Fibroblast of pulmonary artery (primary cell): ENCODE measurements around the gene GIGYF1.

Experiments
- DNase-seq: peaks from one replicate; pipeline ENCODE4 v3.0.0-alpha.2; 2010; ENCODE audit warnings: low read depth
- H3K4me3 ChIP-seq: replicated peaks from 2 replicates; pipeline ENCODE4 v1.5.1; 2011; ENCODE audit warnings: low read depth, mild to moderate bottlenecking, control low read depth, low read length, moderate library complexity
- TF ChIP-seq, protein P1 (sequence below): IDR thresholded peaks from 2 replicates; pipeline ENCODE4 v1.5.1; 2011; ENCODE audit warnings: mild to moderate bottlenecking, control low read depth, low read length, inconsistent platforms; ENCODE audit errors: missing control alignments

Gene GIGYF1

DNA sequence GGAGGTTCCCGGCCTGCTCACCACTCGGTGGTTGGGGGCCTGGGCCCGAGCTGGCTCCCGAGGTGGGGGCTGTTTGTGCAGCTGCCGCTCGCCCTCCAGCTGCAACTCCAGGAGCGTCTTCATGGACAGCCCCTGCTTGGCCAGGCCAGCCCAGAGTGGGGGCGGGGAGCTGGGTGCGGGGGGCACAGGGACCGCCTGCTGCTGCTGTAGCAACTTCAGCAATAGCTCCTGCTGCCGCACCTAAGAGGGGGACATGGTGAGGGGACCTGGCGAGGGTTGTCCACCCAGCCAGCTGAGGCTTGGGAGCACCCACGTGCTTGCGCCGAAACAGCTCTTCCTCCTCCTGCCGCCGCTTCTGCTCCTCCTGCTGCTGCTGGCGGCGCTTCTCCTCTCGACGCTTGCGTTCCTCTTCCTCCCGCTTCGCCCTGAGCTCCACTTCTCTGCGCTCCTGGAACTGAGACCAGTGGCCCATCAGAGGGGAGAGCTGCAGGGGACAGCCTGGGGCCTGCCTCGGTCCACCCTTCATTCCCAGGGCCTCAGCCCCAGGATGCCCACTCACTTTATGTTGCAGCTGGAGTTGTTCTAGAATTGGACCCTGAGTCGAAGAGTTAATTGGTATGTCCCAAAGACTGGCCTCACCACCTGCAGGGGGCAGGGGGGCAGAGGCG is 10.9 kb downstream of the GIGYF1 start:
- DNase-seq, result no peak
- no peak overlapping the region for H3K4me3 ChIP-seq
- TF ChIP-seq, protein P1, sequence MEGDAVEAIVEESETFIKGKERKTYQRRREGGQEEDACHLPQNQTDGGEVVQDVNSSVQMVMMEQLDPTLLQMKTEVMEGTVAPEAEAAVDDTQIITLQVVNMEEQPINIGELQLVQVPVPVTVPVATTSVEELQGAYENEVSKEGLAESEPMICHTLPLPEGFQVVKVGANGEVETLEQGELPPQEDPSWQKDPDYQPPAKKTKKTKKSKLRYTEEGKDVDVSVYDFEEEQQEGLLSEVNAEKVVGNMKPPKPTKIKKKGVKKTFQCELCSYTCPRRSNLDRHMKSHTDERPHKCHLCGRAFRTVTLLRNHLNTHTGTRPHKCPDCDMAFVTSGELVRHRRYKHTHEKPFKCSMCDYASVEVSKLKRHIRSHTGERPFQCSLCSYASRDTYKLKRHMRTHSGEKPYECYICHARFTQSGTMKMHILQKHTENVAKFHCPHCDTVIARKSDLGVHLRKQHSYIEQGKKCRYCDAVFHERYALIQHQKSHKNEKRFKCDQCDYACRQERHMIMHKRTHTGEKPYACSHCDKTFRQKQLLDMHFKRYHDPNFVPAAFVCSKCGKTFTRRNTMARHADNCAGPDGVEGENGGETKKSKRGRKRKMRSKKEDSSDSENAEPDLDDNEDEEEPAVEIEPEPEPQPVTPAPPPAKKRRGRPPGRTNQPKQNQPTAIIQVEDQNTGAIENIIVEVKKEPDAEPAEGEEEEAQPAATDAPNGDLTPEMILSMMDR, result no peak

DNA sequence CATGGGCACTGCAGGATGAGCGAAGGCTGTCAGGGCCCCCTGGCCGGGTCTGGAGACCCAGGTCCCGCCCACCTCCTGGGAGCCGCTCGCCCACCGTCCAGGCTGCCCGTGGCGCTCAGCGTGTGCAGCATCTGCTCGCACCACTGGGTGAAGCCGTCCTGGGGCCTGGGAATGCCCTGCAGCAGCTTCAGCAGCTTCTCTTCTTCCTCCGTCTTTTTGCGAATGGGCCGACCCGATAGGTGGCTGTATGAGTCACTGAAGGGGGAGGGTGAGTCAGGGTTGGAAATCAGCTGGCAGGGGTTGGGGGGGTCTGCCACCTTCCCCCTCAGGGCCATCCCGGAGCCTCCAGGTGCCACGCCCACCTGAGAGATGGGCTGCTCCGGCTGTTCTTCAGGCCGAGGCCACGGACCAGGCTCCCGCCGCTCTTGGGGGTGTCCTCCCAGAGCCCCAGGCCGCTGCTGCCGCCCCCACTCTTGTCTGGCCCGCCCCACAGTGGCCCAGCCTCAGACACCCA is 11.8 kb downstream of the GIGYF1 start:
- DNase-seq, result no peak
- H3K4me3 ChIP-seq, result no peak overlapping the region

DNA sequence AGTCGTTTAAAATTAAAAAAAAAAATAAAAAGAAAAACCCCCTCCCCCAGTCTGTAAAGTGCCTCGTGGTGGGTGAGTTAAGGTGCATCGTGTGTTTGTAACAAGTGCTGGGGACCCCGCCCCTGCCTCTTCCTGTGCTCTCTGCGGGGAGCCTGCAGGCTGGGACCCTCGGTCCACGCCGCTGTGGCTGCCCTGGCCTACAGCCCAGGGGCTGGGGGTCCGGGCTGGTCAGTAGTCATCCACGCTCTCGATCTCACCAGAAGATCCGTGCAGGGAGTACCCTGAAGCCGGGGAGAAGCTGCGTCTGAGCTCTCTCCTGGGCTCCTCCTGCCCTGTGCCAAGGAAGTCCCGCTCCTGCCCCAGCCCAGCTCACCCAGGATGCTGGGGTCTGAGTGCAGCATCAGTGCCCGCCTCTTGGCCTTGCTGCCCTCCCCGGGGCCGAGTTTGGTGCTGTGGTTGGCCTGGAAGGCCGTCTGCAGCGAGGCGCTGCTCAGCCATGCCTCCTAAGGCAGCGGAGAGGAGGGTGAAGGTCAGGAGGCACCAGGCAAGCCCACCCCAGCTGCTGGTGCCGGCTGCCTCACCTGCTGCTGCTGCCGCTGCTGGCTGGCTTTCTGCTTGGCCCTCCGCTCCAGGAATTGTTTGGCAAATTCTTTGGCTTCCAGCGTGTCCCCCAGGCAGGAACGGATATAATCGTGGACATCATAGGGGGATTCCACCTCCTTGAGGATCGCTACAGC is 12.4 kb downstream of the GIGYF1 start:
- TF ChIP-seq, protein P1, result no peak
- DNase-seq, result no peak
- H3K4me3 ChIP-seq, result no peak overlapping the region

More for the DNA sequence above, 11.8 kb downstream of the GIGYF1 start:
- TF ChIP-seq, protein P1, result no peak

DNA sequence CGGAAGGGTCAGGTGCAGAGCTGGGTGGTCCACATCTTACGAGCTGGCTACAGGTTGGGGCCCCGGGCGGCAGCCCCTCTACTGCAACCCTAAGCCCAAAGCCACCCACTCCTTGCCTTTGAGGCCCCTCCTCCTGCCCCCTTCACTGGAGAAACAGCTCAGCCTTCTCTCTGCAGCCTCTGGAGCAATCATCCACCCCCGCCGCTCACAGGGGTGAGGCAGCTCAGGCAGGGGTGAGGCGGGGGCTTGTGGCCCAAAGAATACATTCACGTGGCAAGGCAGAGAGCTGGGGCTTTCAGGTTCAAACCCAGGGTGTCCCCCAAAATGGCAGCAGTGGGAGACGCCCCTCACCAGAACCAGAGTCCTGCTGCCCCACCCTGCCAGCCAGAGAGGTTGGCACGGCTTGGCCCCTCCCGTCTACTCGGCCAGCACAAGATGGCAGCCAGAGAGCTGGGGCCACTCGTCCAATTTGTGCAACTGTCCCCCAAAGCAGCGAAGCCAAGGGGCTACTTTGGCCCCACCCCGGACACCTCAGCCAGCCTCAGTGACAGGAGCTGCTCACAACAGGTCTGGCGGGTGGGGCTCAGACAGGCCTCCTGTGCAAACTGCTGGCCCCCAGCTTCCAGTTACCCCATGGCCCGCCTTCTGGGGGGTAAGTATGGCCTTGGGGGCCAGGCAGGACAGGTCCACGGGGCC is 13.3 kb downstream of the GIGYF1 start:
- TF ChIP-seq, protein P1, result no peak
- no peak overlapping the region for H3K4me3 ChIP-seq
- DNase-seq, result no peak

DNA sequence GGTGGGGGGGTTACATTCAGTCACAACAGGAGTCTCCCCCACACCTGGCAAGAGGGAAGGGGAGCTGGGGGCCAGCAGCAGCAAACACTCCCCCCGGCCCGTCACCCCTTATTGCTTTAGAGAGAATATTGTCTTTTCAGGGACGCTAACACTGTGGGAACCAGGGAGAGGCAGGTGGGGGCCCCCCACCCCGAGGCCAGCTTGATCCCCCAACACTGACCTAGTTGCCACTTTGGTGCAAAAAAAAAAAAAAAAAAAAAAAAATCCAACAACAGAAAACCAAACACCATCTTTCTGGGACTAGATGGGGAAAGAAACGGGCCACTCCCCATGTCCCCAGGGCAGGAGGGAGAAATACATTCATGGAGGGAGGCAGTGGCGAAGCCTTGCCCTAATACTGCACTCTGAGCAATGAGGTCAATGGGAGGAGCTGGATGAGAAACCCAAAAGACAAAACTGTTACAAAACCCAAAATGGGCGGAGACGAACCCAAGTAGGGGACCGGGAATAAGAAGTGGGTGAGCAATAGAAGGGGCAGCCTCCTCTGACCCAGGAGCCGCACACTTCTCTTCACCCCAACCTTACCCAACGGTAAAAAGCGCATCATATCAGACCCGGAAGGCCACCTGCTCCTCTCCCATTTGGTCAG is 14.0 kb downstream of the GIGYF1 start:
- no peak for DNase-seq
- TF ChIP-seq, protein P1, result no peak
- no peak overlapping the region for H3K4me3 ChIP-seq

DNA sequence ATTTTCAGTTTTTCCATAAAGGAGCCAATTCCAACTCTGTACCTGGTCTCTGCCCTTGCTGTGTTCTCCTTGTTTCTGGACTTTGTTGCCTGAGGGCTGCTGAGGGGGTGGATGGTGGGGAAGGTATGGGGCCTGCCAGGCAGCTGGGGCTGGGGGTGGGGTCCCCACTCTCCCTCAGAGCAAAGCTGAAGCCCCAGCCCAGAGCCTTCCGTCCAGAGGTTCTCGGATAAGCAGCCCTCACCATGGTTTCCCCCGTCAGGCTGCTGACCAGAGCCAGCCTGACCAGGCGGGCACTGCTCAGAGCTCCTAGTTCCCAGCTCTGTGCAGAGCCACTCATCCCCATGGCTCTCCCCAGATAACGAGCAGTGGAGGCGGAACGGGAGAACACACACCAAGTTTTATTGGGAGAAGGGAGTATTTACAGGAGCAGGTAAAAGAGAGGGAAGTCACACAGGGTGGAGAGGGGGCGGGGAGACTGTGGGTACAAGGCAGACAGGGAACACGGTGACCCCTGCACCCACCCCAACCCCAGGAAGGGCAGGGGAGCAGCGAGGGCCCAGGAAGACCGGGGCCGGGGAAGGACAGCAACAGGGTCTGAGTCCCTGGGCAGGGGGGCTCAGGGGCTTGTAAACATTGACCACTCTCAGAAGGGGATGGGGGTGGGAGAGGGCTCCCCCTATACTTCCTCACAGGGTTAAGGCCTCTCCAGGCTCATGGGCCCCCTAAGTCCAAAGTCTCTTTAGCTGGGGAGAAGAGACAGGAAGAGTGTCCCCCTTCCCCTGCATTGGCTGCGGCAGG is 14.7 kb downstream of the GIGYF1 start:
- TF ChIP-seq, protein P1, result no peak

More for the DNA sequence above, 14.7 kb downstream of the GIGYF1 start:
- DNase-seq, result no peak
- H3K4me3 ChIP-seq, result no peak overlapping the region
